HEK293T (cell line): ENCODE data around the gene CDT1.

Experiments used
- CTCF ChIA-PET: fragments of 350-600 bp; formaldehyde crosslinking; extraction: SDS; loops from one replicate; lab custom pipeline; 2021; ENCODE audit warnings: antibody characterized with exemption, inconsistent platforms; lab: Yijun Ruan, JAX
- POLR2A ChIA-PET: fragments of 350-600 bp; formaldehyde crosslinking; extraction: SDS; loops from one replicate; lab custom pipeline; 2020; ENCODE audit warnings: antibody characterized with exemption, inconsistent platforms; lab: Yijun Ruan, JAX
- DNase-seq: peaks from one replicate; pipeline ENCODE4 v3.0.0; 2012; ENCODE audit warnings: mixed read lengths; ENCODE audit errors: extremely low spot score
- ARNT ChIP-seq: fragments of 450-650 bp; IDR thresholded peaks from 2 replicates; pipeline ENCODE4 v1.6.1; 2017; ENCODE audit warnings: mild to moderate bottlenecking
- BHLHE40 ChIP-seq: fragments of 450-650 bp; IDR thresholded peaks from 2 replicates; pipeline ENCODE4 v1.6.1; 2016; ENCODE audit warnings: mild to moderate bottlenecking, moderate library complexity, borderline replicate concordance
- CTBP1 ChIP-seq: fragments of 450-650 bp; IDR thresholded peaks from 2 replicates; pipeline ENCODE4 v1.6.1; 2016; ENCODE audit warnings: borderline replicate concordance
- ELF4 ChIP-seq: fragments of 450-650 bp; IDR thresholded peaks from 2 replicates; pipeline ENCODE4 v1.6.1; 2017; ENCODE audit warnings: antibody characterized with exemption
- FOXA1 ChIP-seq: fragments of 450-650 bp; IDR thresholded peaks from 2 replicates; pipeline ENCODE4 v1.6.1; 2016; ENCODE audit warnings: mild to moderate bottlenecking
- FOXK2 ChIP-seq: fragments of 450-650 bp; IDR thresholded peaks from 2 replicates; pipeline ENCODE4 v1.6.1; 2016; ENCODE audit warnings: mild to moderate bottlenecking
- FOXM1 ChIP-seq: fragments of 450-650 bp; IDR thresholded peaks from 2 replicates; pipeline ENCODE4 v1.6.1; 2017; ENCODE audit warnings: mild to moderate bottlenecking, borderline replicate concordance
- HDGF ChIP-seq: fragments of 450-650 bp; IDR thresholded peaks from 2 replicates; pipeline ENCODE4 v1.6.1; 2017; ENCODE audit warnings: antibody characterized with exemption, borderline replicate concordance
- L3MBTL2 ChIP-seq: fragments of 450-650 bp; conservative IDR thresholded peaks from 2 replicates; pipeline ENCODE4 v1.6.1; 2016; ENCODE audit warnings: mild to moderate bottlenecking
- LEF1 ChIP-seq: fragments of 450-650 bp; IDR thresholded peaks from 2 replicates; pipeline ENCODE4 v1.6.1; 2017; ENCODE audit warnings: mild to moderate bottlenecking, borderline replicate concordance
- NFRKB ChIP-seq: fragments of 450-650 bp; IDR thresholded peaks from 2 replicates; pipeline ENCODE4 v1.6.1; 2016; ENCODE audit warnings: mild to moderate bottlenecking, moderate library complexity
- SP1 ChIP-seq: fragments of 450-650 bp; IDR thresholded peaks from 2 replicates; pipeline ENCODE4 v1.6.1; 2017
- SUZ12 ChIP-seq: fragments of 450-650 bp; IDR thresholded peaks from 2 replicates; pipeline ENCODE4 v1.6.1; 2016; ENCODE audit warnings: mild to moderate bottlenecking
- TARDBP ChIP-seq: fragments of 450-650 bp; IDR thresholded peaks from 2 replicates; pipeline ENCODE4 v1.6.1; 2016
- ZNF384 ChIP-seq: fragments of 450-650 bp; IDR thresholded peaks from 2 replicates; pipeline ENCODE4 v1.6.1; 2016
- TF ChIP-seq, protein P1 (sequence below): fragments of 450-650 bp; IDR thresholded peaks from 2 replicates; pipeline ENCODE4 v1.6.1; 2016

The CDT1 gene

DNA sequence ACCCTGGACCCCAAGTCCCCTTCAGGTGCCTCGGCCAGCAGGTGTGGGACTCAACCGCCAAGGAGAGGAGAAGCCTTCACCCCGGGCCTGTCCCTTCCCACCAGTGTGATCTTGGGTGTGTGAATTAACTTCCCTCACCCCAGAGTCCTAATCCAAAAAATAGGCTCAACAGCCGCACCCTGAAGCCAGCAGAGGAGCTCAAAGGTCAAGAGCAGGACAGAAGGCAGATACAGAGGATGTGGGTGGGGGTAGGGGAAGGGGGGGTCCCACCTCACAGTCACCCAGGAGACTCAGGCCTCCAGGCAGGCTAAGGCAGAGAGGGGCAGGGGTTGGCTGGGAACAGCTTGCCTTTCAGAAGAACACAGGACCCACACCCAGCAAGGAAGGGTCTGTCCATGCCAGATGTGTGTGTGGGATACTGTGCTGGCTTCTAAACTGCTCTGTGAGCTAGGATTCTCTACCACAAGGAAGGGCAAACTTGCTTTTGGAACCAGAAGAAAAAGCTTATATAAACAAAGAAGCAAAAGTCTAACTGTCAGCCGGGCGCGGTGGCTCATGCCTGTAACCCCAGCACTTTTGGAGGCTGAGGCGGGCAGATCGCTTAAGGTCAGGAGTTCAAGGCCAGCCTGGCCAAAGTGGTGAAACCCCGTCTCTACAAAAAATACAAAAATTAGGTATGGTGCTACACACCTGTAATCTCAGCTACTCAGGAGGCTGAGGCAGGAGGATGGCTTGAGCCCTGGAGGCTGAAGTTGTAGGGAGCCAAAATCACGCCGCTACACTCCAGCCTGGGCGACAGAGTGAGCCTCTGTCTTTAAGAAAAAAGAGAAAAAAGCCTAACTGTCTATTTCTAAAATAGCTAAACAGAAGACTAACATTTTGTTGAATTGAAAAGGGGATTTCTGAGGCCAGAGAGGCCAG, 23.2 kb upstream of the CDT1 start:
- TF ChIP-seq CTBP1 (no peak), NFRKB (no peak), LEF1 (no peak), BHLHE40 (no peak), ARNT (no peak), ZNF384 (no peak), TARDBP (no peak), HDGF (no peak), FOXM1 (no peak), SP1 (no peak), ELF4 (no peak)
- TF ChIP-seq, protein P1, sequence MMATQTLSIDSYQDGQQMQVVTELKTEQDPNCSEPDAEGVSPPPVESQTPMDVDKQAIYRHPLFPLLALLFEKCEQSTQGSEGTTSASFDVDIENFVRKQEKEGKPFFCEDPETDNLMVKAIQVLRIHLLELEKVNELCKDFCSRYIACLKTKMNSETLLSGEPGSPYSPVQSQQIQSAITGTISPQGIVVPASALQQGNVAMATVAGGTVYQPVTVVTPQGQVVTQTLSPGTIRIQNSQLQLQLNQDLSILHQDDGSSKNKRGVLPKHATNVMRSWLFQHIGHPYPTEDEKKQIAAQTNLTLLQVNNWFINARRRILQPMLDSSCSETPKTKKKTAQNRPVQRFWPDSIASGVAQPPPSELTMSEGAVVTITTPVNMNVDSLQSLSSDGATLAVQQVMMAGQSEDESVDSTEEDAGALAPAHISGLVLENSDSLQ: no peak
- ChIA-PET POLR2A (interaction anchor here (0.7 to 4.5 kb wide), 7 partner anchors 8 to 29 kb away, joined by 3 to 30 read pairs (median 4); no protein-coding TSS in a partner anchor), CTCF (interaction anchor here (1.4 kb wide), 1 partner anchor 37 kb away, joined by 4 read pairs; no protein-coding TSS in a partner anchor)
- DNase-seq: no peak

DNA sequence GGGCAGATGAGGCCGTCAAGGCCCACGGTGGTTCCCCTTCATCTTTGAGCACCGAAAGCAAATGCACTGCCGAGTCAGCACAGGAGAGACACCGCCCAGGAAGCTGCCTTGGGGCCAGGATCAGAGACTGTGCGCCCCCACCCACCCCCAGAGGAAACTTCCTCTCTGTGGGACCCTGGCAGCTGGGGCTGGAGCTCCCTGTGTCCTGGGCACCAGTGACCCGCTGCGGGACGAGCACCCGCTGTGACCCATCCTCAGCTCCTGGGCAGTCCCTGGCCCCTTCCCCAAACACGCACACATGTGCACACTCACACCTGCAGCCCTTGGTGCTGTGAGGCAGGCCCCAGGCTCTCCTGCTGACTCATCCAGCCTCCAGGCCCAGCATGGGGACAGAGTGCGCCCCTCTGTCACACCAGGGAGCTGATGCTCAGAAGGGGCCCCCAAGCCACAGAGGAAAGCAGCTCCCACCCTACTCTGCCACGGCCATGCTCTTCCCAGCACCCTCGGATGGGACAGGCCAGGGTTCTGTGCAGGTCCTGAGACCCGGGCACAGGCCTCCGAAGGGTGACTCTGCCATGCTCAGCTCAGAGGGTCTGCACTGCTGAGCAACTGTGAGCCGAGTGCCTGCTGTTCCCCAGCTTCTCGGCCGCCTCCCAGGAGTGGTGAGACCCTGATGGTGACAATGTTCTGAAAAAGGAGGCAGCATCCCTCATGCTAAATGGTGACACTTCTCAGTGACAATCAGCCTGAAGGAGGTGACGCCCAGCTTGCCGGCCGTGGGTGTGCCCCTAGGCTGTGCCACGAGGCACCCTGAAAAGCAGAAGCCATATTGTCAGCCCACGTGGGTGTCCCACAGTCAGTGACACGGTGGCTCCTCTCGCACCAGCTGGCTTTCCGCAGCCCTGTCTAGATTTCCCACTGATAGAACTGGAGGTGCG, 22.2 kb upstream of the CDT1 start:
- no peak for TF ChIP-seq L3MBTL2
- TF ChIP-seq TARDBP: no peak
- no peak for TF ChIP-seq FOXM1
- no peak for TF ChIP-seq FOXA1
- TF ChIP-seq FOXK2: no peak
- no peak for TF ChIP-seq ARNT
- no peak for TF ChIP-seq SUZ12
- no peak for DNase-seq
- POLR2A ChIA-PET: interaction anchor here (1.4 to 4.5 kb wide), 4 partner anchors 9 to 28 kb away, joined by 4 to 30 read pairs (median 13); no protein-coding TSS in a partner anchor
- CTCF ChIA-PET: interaction anchor here (0.5 to 2.2 kb wide), 3 partner anchors 35 to 44 kb away, joined by 3 to 9 read pairs (median 5); no protein-coding TSS in a partner anchor

DNA sequence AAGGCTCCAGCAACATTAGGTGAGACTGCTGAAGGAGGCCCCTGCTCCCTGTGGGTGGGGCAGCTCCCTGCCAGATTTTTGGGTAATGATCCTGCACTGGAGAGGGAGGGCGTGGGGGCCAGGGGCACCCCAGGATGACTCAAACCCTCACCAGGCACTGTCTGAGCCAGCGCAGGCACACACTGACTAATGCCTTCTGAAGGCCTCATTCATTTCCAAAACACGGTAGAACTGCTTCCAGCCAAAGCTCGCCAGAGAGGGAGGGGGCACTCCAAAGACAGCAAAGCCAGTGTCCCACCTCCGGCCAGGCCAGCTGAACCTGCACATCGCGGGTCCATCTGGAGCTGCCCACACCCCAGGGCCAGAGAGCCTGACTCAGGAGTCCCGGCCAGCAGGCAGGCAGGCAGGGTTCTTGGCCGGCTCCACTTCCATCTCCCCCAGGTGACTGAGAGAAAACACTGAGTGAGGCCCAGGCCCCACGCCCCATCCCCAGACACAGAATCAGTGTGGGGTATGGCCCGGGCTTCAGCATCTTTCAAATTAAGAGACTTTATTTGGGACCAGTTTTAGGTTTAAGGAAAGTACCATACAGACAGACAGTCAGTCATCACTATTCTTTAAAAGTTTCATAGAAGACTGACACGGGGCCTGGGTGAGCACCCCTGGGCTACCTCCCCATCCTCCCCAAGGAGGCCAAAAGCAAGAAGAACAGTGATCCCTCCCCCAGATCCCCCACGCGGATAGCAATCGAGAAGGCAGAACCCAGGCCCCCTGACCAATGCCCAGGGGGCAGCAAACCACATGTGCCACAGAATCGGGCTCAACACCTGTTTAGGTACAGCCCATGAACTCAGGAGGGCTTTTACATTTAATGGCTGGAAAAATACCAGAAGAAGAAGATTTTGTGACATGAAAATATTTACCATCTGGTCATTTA, 20.9 kb upstream of the CDT1 start:
- TF ChIP-seq, protein P1: no peak
- no peak for TF ChIP-seq SUZ12
- no peak for TF ChIP-seq ELF4
- no peak for TF ChIP-seq FOXA1
- no peak for TF ChIP-seq FOXM1
- TF ChIP-seq CTBP1: no peak
- TF ChIP-seq NFRKB: no peak
- no peak for TF ChIP-seq HDGF
- TF ChIP-seq TARDBP: no peak
- no peak for TF ChIP-seq LEF1
- no peak for TF ChIP-seq ARNT
- TF ChIP-seq FOXK2: no peak
- no peak for TF ChIP-seq L3MBTL2
- TF ChIP-seq ZNF384: no peak
- TF ChIP-seq SP1: no peak
- TF ChIP-seq BHLHE40: no peak
- DNase-seq: no peak
- ChIA-PET POLR2A (interaction anchor here (1.0 to 4.5 kb wide), 4 partner anchors 10 to 45 kb away, joined by 4 to 30 read pairs (median 8); partner anchors contain the start of gene CDT1), CTCF (interaction anchor here (2.2 kb wide), 1 partner anchor 46 kb away, joined by 9 read pairs; no protein-coding TSS in a partner anchor)

DNA sequence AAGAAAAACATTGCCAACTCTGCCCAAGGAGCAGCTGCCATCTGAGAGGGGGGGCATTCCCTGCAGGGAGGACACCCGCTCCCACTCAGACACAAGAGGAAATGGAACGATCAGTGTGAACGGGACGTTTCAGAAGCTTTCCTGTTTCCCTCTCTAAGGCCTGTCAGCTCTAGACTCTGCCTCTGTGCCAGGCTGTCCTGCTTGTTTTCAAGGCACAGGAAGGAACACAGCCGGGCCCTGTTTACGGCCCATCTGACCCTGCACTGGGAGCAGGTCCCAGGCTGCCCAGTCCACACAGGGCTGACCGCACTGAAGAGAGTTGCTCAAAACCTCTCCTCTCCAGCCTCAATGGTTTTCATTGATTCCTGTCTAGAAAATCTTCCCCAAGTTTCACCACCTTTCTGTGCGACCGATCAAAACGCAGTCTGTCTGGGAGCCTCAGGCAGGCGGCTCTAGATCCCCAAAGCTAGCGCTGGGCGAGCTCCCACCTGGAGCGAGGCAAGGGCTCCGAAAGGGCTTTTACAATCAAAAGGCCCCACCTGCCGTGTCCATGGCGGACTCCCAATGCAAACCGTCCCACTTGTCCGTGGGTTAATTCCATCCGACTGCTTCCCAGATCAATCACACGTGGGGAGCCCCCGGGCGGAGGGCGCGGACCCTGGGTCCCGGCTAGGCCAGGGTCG, 20.1 kb upstream of the CDT1 start:
- DNase-seq: no peak
- CTCF ChIA-PET: interaction anchor here (2.2 kb wide), 1 partner anchor 46 kb away, joined by 9 read pairs; no protein-coding TSS in a partner anchor
- TF ChIP-seq BHLHE40: no peak
- POLR2A ChIA-PET: interaction anchor here (0.8 to 4.5 kb wide), 8 partner anchors 10 to 146 kb away, joined by 3 to 30 read pairs (median 4); partner anchors contain the start of gene CDT1
